ENCODE data around the gene BICRA. TPM values are rescaled to one million over a fixed set of nuclear protein-coding genes. Genes with fewer than 3 reads are reported as not detected.

BICRA gene
- total RNA-seq (2022) (34.3 and 38.8 TPM in 2 replicates), Bru-seq, nascent RNA (percentile 65 among the genes with signal in this experiment), BruChase-seq, experiment 1, labeled RNA remaining after a 2-hour chase (percentile 80 among the genes with signal in this experiment), BruChase-seq, experiment 2, labeled RNA remaining after a 6-hour chase (percentile 86 among the genes with signal in this experiment)
- long read RNA-seq, transcript BICRA-203 (1 exons, 3,312 nt) = major isoform, 18 of 23 reads
- long read RNA-seq, partial matches to known transcripts = 4 of 23 reads
- long read RNA-seq, other reads (novel, unspliced or antisense) = 1 of 23 reads

DNA sequence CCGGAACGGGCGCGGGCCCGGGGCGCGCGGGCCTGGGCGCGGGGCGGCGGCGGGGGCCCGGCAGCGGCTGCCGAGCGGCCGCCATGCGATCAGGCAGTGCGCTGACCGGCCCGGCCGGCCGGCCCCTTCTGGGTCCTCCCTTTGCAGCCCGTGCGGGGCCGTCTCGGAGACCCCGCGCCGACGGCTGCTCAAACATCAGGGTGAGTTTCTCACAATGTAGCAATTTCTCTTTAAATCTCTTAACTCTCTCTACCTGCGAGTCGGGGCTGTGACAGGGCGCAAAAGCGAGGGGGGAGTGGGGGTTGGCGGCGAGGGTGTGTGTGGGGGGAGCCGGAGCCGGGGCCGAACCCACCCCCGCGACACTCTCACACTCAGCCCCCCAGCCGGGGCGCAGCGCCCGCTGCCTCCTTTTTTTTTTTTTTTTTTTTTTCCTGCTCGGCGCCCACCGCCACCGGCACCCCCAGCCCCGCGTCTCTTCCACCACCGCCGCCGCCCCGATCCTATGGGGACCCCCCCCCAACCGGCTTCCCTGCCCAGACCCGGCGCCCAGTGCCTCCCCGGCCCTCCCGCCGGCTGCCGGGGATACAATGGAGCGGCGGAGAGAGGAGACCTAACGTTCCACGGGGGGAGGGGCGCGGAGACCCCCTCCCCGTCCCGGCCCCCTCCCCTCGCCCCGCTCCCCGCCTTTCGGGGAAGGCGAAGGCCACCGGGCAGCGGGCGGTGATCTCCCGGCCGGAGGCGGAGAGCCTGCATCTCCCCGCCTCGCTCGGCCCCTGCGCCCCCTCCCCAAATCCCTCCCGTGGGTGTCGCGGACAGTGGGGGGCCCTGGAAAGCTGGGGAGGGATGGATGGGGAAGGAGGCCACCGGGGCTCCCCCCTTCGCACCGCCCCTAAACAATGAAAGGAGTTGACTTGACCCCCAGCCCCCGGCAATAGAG is at the start of gene BICRA:
BICRA (plus strand) TSS at position 166 of the 937 bp plus-strand sequence. CDS start 64,441 bp downstream, outside the sequence.
- no TSS peak for BruUV-seq (replicated peaks)
- intact Hi-C loops (cut with micrococcal nuclease; ENCODE audit: unreplicated experiment) = loop anchor here (1.0 to 2.0 kb wide), 4 partner anchors 9 to 94 kb away; partner anchors contain the start of gene NAPA
- H3K27me3 Mint-ChIP-seq (ENCODE audit: insufficient read depth, unreplicated experiment) = no peaks in the 10 kb centered on the region
- H3K9me3 ChIP-seq = no peaks in the 10 kb centered on the region
- POLR2A ChIA-PET = interaction anchor here (0.6 to 2.4 kb wide), 6 partner anchors 9 to 1940 kb away, joined by 3 to 30 read pairs (median 12); no protein-coding TSS in a partner anchor
- H3K36me3 Mint-ChIP-seq (ENCODE audit: insufficient read depth, unreplicated experiment) = peaks cover 31% of the 10 kb centered on the region
- H3K4me3 Mint-ChIP-seq (ENCODE audit: unreplicated experiment) = peak within 1 kb of the TSS; percentile 91
- H3K4me1 Mint-ChIP-seq (ENCODE audit: low read depth, unreplicated experiment) = peaks cover 11% of the 10 kb centered on the region
- H3K4me3 ChIP-seq (ENCODE audit: low read depth, low read length) = peak within 1 kb of the TSS; percentile 99
- peaks cover 1% of the 10 kb centered on the region; the same call in 1 of the 2 replicates for H3K36me3 ChIP-seq (ENCODE audit: control insufficient read depth, insufficient read depth, low read length)
- no peaks in the 10 kb centered on the region for H3K9me3 Mint-ChIP-seq (ENCODE audit: unreplicated experiment)
- CTCF ChIA-PET = interaction anchor here (0.6 to 1.8 kb wide), 6 partner anchors 15 to 300 kb away, joined by 3 to 10 read pairs (median 4); no protein-coding TSS in a partner anchor
- H3K4me1 ChIP-seq = peaks cover 31% of the 10 kb centered on the region
- H3K27ac Mint-ChIP-seq (ENCODE audit: unreplicated experiment) = peak within 1 kb of the TSS; percentile 91
- TF ChIP-seq, protein P1, sequence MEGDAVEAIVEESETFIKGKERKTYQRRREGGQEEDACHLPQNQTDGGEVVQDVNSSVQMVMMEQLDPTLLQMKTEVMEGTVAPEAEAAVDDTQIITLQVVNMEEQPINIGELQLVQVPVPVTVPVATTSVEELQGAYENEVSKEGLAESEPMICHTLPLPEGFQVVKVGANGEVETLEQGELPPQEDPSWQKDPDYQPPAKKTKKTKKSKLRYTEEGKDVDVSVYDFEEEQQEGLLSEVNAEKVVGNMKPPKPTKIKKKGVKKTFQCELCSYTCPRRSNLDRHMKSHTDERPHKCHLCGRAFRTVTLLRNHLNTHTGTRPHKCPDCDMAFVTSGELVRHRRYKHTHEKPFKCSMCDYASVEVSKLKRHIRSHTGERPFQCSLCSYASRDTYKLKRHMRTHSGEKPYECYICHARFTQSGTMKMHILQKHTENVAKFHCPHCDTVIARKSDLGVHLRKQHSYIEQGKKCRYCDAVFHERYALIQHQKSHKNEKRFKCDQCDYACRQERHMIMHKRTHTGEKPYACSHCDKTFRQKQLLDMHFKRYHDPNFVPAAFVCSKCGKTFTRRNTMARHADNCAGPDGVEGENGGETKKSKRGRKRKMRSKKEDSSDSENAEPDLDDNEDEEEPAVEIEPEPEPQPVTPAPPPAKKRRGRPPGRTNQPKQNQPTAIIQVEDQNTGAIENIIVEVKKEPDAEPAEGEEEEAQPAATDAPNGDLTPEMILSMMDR (IDR thresholded peaks at IDR 0.05; ENCODE audit: insufficient read depth in 1 of 2, low read depth in 1 of 2, low read length in 1 of 2, severe bottlenecking in 1 of 2, unreplicated experiment in 1 of 2) = no peak
- peak; percentile 85 to 93 for DNase-seq
- H3K27me3 ChIP-seq (replicated peaks; ENCODE audit: control insufficient read depth, insufficient read depth, low read length) = no peaks in the 10 kb centered on the region

DNA sequence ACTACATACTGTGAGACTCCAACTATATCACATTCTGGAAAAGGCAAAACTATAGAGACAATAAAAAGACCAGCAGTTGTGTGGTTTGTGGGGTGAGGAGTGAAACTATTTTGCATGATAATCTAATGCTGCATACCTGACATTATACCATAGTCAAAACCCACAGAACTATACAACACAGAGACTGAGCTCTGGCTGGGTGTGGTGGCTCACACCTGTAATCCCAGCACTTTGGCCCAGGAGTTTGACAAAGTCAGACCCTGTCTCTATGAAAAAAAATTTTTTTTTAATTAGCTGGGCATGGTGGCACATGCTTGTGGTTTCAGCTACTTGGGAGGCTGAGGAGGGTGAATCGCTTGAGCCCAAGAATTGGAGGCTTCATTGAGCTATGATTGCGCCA is 47.9 kb upstream of the BICRA start:
- Mint-ChIP-seq H3K27me3 (ENCODE audit: insufficient read depth, unreplicated experiment) (no peaks in the 10 kb centered on the region), H3K36me3 (ENCODE audit: insufficient read depth, unreplicated experiment) (no peaks in the 10 kb centered on the region), H3K4me1 (ENCODE audit: low read depth, unreplicated experiment) (peaks cover 28% of the 10 kb centered on the region), H3K4me3 (ENCODE audit: unreplicated experiment) (no peak overlapping the region), H3K27ac (ENCODE audit: unreplicated experiment) (no peak overlapping the region), H3K9me3 (ENCODE audit: unreplicated experiment) (no peaks in the 10 kb centered on the region)
- TF ChIP-seq, protein P1 (IDR thresholded peaks at IDR 0.05; ENCODE audit: insufficient read depth in 1 of 2, low read depth in 1 of 2, low read length in 1 of 2, severe bottlenecking in 1 of 2, unreplicated experiment in 1 of 2) = no peak
- Histone ChIP-seq H3K36me3 (ENCODE audit: control insufficient read depth, insufficient read depth, low read length) (no peaks in the 10 kb centered on the region), H3K4me3 (ENCODE audit: low read depth, low read length) (no peak overlapping the region), H3K9me3 (no peaks in the 10 kb centered on the region), H3K27me3 (replicated peaks; ENCODE audit: control insufficient read depth, insufficient read depth, low read length) (no peaks in the 10 kb centered on the region), H3K4me1 (peaks cover 22% of the 10 kb centered on the region)
- ChIA-PET POLR2A (interaction anchor here (0.7 kb wide), 1 partner anchor 65 kb away, joined by 3 read pairs; no protein-coding TSS in a partner anchor), CTCF (interaction anchor here (0.9 kb wide), 1 partner anchor 107 kb away, joined by 3 read pairs; no protein-coding TSS in a partner anchor)
- no peak for DNase-seq
- no TSS peak for BruUV-seq (replicated peaks)
- intact Hi-C loops (cut with micrococcal nuclease; ENCODE audit: unreplicated experiment) = no loop called here

Measured in Caco-2 (cell line).